Activated CD8-positive, alpha-beta memory T cell treated with anti-CD3 and anti-CD28 coated beads for 4 hours (primary cell): ENCODE measurements around the gene ERCC4.

Experiments
- DNase-seq, 2 donors: peaks; one replicate each; pipeline ENCODE4 v3.0.0-alpha.2; 2020; ENCODE audit warnings: low read depth in 2 of 2

The ERCC4 gene

DNA sequence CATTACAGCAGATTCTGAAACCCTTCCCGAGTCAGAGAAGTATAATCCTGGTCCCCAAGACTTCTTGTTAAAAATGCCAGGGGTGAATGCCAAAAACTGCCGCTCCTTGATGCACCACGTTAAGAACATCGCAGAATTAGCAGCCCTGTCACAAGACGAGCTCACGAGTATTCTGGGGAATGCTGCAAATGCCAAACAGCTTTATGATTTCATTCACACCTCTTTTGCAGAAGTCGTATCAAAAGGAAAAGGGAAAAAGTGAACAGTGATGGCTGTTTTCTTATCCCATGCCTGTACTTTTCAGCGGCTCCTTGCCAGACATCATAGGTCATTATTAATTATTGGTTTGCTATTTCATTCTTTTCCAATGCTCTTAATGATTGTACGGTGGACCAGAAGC lies 28.1 kb downstream of the ERCC4 start:
- DNase-seq, result no peak

GRCh38 chr16:13950821-13951547 lies 31.0 kb downstream of the ERCC4 start:
- DNase-seq, result no peak

DNA sequence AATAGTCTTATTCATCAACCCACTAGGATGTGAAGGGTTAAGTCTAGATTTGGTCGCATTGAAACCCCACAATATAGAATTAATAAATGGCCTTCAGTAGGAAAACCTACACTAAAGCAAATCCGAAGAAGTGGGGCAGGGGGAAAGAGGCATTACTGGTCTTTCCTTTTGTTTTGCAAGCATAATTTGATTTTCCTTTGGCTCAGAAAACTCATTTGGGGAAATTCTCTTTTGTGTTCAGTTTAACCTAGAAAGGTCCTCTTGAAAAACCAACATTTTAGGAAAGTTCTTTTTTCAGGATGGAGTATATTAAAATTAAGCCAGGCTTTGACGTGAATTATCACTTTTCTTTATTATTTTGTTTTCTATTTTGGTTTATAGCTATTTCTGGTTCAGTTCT lies 31.7 kb downstream of the ERCC4 start:
- no peak for DNase-seq

- DNase-seq, result no peak
Observed at GRCh38 chr16:13953501-13953900, 33.5 kb downstream of the ERCC4 start.

- no peak for DNase-seq
Observed at GRCh38 chr16:13956635-13957196, 36.8 kb downstream of the ERCC4 start.

DNA sequence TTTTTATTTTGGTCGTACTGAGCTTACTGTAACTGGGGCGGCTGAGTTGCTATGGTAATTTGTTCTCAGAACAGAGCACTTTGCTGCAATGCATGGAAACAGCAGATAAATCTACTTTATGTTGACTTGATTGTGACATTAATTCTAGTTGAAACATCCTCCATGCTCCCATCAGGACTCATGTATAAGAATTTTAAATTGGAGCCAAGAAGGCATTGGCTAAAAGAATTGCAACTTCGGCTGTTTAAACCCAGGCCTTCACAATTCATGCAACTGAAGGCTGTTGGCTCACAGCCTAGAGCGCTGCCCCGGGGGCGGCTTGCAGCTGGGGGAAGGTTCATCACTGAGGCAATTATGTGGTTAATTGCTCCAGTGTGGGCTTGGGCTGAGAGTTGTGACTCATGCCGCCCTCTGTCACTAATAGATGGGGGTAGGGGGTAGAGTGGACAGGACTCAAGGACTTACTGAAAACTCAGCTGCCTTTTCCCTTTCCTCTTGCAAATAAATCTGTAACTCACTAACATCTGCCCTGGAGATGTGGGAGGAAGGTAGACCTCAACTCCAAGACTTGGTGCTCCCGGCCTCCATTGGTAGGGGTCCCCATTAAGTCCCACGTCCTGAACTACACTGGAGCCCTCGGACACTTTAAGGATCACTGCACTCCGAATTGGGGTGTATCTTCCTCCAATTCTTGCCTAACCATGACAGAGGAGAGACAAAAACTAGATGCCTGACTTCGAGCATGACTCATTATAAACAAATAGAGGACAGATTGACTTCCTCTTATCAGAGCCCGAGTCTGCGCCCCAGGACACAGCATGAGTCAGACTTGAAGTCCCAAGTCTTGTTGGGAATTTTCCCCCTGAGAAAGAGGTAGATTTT lies 37.5 kb downstream of the ERCC4 start:
- DNase-seq, result no peak

DNA sequence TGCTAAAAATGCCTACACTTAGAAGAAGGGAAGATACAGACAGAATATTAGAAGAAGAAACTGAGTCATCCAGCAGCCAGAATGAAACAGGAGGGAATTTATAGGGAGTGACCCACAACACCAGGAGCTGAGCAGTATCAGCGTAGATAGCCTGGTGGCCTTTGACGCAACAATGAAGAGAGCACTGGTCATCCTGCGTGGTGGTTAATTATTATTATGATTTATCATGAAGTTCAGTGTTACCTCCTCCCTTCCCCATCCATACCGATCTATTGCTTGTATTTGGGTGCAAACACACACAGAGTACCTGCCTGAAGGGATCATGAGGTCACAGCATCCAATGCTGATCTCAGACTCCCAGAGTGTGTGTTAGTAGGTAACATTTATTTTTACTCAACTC lies 38.5 kb downstream of the ERCC4 start:
- no peak for DNase-seq

- DNase-seq, result no peak
Observed at GRCh38 chr16:13959626-13960025, 39.7 kb downstream of the ERCC4 start.

DNA sequence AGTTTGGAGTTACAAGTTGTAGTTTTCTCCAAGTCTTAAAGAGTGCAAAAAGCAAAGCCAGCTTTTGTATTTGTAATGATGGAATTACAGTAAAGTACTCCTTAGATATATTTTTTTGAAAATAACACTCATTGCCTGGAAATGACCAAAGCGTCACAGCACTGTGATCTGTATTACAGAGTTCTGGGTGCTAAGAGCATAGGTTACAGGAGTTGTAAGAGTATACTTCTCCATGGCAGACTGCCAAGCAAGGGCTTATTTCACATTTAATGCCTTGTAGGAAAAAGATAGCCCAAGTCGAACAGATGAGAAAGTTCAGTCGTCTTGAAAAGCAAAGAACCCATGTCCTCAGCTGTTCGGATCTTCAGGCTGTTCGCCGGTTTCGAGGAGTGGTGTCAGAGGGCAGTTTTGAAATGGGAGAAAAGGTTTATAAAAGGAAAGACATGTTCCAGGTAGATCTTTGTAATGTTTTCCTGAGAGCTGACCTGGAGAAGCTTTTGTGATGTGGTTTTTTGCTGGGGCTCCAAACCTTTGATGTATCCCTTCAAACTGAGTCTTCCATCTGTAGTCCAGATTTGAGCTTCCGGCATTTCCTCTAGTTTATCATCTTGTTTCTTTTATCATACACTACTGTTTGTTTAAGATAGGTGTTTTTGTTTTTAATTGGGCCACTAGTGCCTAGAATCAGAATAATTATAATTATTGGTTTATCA lies 41.3 kb downstream of the ERCC4 start:
- no peak for DNase-seq

DNA sequence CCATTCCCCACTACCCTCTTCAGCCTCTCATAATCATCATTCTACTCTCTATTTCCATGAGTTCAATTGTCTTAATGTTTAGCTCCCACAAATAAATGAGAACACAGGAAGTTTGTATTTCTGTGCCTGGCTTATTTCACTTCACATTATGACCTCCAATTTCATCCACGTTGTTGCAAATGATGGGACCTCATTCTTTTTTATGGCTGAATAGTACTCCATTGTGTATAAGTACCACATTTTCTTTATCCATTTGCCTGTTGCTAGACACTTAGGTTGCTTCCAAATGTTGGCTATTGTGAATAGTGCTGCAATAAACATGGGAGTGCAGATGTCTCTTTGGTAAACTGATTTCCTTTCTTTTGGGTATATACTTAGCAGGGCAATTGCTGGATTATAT lies 42.3 kb downstream of the ERCC4 start:
- no peak for DNase-seq

DNA sequence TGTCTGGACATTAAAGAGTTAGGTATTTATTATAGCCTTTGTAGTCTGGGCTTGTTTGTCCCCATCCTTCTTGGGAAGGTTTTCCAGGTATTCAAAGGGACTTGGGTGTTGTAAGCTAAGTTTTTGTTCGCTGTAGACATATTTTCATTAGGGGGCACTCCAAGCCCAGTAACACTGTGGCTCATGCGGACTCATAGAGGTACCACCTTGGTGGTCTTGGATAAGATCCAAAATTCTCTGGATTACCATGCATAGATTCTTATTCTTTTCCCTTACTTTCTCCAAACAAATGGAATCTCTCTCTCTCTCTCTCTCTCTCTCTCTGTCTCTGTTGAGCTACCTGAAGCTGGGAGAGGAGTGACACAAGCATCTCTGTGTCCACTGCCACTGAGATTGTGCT lies 48.9 kb downstream of the ERCC4 start:
- no peak for DNase-seq

- DNase-seq, result no peak
Observed at GRCh38 chr16:13969711-13970110, 49.8 kb downstream of the ERCC4 start.

DNA sequence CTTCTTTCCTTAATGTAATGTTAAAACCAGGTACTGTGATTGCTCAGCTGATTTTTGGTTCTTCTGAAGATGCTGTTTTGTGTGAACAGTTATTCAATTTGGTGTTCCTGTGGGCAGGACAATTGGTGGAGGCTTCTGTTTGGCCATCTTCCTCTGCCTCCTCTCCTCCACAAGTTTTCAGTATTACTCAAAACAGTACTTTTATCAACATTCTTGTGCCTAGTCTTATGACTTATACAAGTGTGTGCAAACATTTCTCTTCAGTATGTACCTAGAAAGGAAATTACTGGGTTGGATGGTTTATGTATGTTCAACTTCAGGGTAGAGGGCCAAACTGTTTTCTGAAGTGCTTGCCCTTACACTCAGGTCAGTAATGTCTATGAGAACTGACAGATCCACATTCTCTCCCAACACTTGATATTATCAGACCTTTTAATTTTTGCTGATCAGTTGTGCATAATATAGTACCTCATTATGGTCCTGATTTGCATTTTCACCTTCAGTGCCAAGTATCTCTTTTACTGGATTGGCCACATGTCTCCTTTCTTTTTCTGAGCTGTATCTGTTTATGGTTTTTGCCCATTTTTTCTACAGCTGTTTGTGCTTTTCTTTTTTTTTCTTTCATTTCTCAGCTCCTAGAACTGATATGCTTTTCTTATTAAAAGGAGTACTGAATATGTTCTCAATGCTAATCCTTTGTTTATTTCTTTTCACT lies 50.9 kb downstream of the ERCC4 start:
- DNase-seq, result no peak

DNA sequence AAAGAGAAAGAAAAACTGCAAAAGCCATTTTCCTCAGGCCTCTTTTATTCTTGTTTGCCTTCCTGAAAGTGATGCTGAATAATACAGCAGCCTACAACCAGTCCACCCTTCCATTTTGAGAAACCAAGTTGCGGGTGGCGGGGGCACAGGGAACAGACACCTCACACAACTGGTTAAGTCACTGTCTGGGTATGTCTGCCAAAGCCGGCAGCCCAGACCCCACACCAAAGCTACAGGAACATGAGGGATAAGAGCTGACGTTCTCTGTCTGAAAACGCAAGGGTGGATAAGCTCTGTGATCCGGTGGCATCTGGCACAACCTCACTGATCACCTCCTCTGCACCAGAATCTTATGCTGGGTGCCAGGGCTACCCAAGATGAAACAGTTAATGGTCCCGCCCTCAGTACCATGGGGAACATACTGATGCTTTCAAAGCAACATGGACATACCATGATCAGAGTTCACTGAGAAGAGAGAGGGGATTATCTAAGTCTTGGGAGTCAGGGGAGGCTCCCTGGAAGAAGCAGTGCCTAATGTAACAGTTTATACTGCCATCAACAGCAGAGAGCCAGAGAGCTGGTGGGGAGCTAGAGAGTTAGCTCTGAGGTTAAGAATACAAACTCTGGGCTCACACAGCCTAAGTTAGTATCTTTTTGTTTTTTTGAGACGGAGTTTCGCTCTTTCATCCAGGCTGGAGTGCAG lies 53.5 kb downstream of the ERCC4 start:
- no peak for DNase-seq

DNA sequence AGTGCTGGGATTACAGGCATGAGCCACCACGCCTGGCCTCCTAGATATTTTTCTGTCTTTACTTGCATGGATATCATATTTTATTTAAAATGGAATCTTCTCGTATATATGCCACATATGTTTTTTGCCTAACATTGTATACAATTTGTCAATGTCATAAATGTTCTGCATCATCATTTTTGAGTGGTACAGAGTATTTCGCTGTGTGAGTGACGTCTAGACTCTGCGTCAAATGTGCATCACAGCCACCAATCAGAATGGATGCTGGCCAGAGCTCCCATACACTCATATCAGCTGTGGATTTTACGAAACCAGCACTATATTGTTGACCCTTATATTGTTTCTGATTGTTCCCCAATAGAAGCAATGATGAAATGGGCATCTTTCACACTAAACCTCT lies 57.2 kb downstream of the ERCC4 start:
- no peak for DNase-seq

DNA sequence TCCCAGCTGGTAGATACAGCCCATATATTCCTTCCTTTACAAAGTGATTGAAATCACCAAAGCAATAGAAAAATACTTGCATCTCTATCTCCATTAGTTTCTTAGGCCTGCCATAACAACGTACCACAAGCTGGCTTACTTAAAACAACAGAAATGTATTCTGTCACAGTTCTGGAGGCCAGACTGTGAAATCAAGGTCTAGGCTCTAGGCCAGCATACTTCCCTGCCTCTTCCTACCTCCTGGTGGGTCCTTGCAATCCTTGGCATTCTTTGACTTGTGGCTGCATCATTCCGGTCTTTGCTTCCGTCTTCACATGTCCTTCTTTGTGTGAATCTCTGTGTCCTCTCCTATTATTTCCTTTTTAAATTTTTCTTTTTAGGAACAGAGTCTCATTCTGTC lies 62.5 kb downstream of the ERCC4 start:
- DNase-seq, result no peak

DNA sequence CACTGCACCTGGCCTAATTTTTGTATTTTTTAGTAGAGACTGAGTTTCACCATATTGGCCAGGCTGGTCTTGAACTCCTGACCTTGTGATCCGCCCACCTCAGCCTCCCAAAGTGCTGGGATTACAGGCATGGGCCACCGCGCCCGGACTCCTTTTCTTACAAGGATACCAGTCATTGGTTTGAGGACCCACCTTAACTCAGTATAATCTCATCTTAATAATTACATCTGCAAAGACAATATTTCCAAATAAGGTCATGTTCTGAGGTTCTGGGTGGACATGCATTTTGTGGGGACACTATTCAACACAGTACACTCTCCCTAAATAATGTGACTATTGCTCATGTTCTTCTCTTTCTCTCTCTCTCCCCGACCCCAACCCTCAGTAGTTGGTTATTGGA lies 63.7 kb downstream of the ERCC4 start:
- no peak for DNase-seq

DNA sequence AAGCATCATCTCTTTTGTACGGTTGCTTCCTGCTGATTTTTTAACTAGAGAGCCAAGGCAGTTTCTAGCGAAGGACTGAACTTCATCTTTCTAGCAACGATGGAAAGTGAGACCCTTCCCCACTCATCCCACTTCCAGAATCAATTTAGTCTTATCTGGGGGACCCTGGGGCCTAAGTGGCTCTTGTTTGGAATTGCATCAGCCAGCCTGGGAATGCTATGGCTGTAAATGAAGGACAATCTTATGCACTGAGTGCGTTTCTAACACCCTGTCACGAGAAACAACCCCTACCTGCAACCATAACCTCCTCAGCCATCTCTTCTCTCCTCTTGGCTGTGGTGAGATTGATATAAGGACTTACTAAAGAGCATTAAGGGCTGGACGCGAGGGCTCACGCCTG lies 64.8 kb downstream of the ERCC4 start:
- DNase-seq, result no peak

DNA sequence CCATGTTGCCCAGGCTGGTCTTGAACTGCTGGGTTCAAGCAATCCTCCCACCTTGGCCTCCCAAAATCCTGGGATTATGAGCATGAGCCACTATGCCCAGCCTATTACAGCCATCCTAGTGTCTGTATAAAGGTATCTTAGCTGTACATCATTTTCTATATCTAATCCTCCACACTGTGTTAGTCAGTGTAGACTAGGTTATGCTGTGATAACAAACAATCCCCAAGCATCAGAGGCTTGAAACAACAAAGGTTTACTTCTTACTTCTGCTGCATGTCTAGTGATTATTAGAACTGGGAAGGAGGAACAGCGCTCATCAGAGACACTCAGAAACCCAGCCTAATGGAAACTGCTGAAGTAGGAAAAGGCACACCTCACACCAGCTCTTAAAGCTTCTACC lies 68.1 kb downstream of the ERCC4 start:
- DNase-seq, result no peak

DNA sequence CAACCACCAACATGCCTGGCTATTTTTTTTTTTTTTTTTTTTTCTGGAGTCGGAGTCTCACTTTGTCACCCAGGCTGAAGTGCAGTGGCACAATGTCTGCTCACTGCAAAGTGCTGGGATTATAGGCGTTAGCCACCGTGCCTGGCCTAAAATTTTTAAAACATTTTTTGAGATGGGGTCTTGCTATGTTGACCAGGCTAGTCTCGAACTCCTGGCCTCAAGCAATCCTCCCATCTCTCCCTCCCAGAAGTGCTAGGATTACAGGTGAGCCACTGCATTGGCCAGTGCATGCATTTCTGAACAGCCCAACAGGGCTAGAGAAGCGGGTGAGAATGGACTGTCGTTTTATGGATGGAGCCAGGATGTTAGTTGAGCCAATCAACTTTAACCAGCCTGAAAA lies 72.4 kb downstream of the ERCC4 start:
- DNase-seq, result no peak

DNA sequence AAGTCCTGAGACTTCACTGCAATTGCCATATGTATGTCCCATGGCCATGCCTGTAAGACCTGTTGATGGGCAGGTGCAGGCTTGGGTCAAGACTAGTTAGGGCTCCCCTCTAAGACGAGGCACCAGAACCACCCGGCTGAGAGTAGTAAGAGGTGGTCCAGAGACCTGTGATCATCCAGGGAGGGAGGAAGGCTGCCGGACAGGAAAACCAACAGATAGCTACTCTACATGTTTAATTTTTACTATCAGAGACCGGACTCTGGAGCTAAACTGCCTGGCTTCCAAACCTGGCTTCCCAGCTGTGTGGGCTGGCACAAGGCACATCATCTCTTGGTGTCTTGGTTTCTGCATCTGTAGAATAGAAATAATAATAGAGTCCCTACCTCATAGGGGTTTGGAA lies 73.0 kb downstream of the ERCC4 start:
- no peak for DNase-seq
